ENCODE data around the gene ANO9.
"Not testable (repeated sequence)": the region's sequence is repeated elsewhere in the genome, so short reads cannot be mapped to it uniquely, and the experiment has no call there.

Gene ANO9

DNA sequence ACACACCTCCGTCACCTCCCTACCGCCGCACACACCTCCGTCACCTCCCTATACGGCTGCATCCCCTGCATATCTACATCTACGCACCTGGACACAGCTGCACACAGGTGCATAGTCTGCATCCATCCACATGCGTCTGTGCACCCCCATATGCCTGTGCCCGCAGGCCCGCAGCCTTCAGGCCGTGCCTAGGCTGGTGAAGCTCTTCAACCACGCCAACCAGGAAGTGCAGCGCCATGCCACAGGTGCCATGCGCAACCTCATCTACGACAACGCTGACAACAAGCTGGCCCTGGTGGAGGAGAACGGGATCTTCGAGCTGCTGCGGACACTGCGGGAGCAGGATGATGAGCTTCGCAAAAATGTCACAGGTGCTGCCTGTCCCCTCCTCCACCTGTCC, 43.0 kb downstream of the ANO9 start:
- DNase-seq = no peak

DNA sequence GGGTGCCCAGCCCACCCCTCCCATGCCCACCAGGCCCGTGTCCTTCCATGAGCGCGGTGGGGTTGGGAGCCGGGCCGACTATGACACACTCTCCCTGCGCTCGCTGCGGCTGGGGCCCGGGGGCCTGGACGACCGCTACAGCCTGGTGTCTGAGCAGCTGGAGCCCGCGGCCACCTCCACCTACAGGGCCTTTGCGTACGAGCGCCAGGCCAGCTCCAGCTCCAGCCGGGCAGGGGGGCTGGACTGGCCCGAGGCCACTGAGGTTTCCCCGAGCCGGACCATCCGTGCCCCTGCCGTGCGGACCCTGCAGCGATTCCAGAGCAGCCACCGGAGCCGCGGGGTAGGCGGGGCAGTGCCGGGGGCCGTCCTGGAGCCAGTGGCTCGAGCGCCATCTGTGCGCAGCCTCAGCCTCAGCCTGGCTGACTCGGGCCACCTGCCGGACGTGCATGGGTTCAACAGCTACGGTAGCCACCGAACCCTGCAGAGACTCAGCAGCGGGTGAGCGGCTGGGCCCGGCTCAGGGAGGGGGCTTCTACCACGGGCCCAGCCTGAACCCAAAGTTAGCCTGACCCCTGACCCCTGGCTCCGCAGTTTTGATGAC, 44.8 kb downstream of the ANO9 start:
- no peak for DNase-seq

DNA sequence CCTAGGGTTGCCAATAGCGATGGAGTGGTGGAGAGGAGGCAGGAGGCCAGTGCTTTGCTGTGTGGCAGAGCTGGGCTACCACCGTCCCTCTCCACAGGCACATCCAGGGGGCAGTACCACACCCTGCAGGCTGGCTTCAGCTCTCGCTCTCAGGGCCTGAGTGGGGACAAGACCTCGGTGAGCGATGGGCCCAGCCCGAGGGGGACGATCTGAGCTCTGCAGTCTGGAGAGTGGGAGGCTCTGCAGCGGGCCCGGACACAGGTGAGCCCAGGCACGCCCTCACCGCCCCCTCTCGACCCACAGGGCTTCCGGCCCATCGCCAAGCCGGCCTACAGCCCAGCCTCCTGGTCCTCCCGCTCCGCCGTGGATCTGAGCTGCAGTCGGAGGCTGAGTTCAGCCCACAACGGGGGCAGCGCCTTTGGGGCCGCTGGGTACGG, 45.3 kb downstream of the ANO9 start:
- no peak for DNase-seq

GRCh38 chr11:395866-396265, 45.9 kb downstream of the ANO9 start:
- no peak for DNase-seq

- no peak for DNase-seq
Measured at GRCh38 chr11:394858-395655, 46.8 kb downstream of the ANO9 start.

DNA sequence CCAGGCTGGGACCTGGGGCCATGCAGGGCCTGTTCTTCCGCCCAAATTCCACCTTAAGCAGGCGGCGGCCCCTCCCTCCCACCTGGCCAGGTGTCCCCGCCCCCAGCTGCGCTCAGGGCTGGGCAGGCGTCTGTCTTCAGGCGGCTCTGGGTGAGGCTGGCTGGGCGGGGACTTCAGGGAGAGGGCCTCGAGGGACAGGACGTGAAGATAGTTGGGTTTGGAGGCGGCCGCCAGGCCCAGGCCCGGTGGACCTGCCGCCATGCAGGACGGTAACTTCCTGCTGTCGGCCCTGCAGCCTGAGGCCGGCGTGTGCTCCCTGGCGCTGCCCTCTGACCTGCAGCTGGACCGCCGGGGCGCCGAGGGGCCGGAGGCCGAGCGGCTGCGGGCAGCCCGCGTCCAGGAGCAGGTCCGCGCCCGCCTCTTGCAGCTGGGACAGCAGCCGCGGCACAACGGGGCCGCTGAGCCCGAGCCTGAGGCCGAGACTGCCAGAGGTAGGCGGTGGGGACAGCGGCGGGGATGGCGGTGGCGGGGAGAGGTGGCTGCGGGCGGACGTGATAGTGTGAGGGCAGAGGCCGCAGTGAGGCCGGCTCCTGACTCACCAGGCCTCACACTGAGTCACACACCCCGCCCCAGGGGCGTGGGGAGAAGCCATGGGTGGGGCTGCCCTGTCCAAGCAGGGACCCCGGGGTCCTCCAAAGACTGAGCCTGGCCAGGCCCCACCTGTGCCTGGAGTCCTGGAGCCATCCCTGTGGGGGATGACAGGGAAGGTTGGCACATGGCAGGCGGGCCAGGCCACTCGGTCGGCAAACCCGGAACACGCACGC, 47.6 kb downstream of the ANO9 start, which contains the start of gene PKP3:
Gene PKP3, plus strand, starts transcription at position 176 of the 824 bp plus-strand sequence. Its CDS starts 84 bp downstream, at position 260.
- peak; percentile 70 for DNase-seq

- no peak for DNase-seq
Measured at GRCh38 chr11:393219-394033, 48.4 kb downstream of the ANO9 start.

DNA sequence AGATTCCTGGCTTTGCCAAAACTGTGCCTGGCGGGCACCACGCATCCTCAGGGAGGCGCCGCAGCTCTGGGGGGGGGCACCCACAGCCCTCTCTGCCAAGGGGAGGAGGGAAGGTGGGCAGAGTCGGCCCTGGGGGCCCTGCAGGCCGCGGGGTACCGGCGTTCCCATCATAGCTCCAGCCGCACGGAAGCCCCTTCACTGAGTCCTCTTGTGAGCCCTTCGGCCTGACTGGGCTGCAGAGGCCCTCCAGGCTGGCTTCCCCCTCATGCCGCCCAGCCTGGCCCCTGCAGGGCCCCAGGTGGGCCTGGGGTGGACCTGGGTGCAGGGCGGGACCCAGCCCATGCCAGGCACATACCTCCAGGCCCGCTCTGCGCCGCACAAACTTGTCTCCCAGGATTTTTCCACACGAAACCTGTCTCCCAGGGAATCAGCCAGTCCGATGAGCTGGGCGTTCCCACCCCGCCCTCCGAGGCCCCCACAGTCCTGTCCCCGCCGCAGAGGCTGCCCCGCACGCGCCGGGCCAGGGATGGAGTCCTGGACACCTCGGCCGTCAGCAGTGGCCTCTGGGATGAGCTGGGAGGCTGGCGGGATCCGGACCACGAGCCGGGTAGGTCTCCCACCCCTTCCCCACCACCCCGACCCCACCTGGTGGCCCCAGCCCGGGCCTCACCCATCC, 49.6 kb downstream of the ANO9 start:
- no peak for DNase-seq

DNA sequence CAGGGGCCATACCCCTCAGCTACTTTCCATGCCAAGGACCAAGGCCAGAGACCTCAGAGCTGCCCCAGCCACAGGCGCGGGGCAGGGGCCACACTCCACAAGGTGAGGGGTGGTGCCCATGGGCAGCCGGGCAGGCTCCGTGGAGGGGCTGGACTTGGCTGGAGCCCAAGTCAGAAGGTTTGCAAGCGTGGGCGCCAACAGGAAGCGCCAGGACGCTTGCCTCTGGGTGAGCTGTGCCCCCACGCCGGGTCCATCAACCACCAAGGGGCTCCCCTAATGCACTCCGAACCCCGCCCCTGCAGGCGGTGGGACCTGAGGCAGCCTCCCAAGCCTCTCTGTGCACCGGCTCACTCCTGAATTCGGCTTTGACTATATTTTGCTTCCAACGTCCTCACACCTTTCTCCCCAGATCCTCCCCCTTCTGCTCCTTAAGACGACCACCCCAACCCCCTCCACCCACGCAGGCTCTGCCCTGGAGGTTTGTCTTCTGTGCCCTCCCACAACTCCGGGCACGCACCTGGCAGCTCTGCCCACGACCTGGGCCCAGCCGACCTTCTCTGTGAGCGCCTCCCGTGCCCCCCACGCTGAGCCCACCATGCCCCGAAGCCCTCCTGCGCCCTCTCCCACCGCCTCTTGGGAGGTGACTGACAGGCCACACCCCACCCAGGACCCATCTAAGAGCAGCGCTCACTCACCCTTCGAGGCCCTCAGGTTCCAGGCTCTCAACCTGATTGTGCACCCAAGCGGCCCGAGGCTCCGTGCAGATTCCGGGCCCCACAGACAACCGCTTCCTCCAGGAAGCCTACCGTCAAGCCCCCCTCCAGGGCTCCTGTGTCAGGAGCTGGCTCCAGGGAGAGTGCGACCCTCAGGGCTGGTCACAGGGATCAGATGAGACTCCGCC, 50.4 kb downstream of the ANO9 start:
- DNase-seq = no peak

DNA sequence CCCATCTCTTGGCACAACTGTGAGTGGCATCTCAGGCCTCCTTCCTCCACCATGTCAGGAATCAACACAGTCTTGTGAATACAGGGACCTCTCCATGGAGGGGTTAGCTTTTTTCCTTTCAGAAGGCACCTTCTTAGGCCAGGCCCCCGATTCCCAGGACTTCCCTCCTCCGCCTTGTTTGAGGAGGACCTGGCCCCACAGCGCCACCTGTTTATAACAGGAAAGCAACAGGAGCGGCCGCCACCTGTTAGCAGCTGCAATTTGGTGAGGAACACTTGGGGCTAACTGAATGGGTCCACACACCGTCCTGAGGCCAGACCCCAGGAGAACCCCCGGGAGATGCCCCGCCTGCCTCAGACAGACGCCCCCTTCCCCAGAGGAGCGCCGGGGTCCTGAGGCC, 51.6 kb downstream of the ANO9 start:
- no peak for DNase-seq

GRCh38 chr11:389369-389768, 52.4 kb downstream of the ANO9 start:
- not testable (repeated sequence) for DNase-seq

GRCh38 chr11:387193-387793, 54.5 kb downstream of the ANO9 start:
- no peak for DNase-seq

DNA sequence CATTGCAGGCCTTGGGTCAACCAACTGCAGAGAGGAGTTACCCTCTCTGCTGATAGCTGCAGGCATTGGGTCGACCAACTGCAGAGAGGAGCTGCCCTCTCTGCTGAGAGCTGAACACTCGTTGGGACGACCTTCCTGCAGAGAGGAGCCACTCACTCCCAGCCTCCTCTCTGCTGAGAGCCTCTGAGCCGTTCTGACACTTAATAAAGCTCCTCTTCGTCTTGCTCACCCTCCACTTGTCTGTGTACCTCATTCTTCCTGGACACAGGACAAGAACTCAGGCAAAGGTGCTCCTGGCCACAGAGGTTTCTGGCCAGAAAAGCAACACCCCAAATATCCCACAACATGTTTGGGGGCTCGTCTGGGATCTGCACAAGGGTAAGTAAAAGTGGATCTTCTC, 55.3 kb downstream of the ANO9 start:
- no peak for DNase-seq

- DNase-seq = no peak
Measured at GRCh38 chr11:385594-386351, 56.0 kb downstream of the ANO9 start.

DNA sequence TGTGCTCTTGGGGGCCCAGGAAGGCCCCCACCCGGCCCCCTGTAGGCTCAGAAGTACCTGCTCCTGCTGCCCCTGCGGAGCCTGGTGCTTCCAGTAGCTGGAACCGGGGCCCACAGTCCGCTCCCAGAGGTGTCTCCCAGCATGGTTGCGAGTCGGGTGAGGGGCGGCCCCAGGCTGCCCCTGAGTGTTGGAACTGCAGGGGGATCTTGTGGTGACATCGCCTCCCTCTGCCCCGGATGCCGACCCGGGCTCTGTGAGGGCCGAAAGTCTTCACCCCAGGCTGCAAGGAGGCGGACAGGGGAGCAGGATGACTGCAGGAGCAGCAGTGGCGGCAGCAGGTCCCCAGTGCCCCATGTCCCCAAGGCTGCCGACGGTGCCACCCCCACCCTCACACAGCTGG, 57.3 kb downstream of the ANO9 start:
- no peak for DNase-seq

DNA sequence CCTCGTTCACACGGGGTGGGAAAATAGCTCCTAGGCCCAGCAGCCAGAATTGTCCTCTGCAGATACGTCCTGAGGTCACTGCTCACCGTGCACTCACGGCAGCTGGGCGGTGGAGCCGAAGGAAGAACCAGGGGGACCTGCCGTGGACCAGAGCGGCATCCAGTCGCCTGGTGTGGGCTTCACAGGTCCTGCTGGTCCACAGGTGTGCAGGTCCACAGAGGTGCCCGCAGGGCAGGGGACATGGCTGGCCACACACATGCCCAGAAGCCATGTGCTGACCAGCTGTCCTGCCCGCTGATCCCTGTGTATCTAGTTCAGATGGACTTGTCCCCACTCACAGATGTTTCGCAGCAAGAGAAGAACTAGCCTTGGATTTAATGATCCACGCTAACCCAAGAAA, 58.4 kb downstream of the ANO9 start:
- DNase-seq = no peak

DNA sequence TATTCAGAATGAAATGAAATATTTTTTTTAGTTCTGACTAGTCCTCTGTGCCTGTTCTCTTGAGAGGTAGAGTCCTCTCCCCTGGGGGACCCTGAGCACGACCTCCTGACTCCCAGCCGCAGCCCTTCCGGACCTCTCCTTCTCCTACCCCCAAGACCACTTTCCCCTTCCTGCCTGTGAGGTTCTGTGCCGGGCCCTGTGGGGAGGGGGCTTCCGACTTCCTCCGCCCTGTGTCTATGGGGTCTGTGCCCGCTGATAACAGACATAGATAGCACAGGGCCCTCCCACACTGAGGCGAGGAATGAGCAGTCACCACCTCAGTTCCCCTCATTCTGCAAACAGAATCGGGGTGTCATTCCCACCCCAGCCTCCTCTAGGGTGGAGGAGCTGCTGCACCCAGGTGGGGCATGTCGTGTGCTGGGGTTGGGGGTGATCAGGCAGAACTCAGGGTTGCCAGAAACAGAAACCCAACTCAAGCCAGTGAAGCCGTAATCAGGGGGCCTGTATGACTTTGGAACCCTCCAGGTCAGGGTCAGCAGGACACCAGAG, 59.7 kb downstream of the ANO9 start:
- no peak for DNase-seq

DNA sequence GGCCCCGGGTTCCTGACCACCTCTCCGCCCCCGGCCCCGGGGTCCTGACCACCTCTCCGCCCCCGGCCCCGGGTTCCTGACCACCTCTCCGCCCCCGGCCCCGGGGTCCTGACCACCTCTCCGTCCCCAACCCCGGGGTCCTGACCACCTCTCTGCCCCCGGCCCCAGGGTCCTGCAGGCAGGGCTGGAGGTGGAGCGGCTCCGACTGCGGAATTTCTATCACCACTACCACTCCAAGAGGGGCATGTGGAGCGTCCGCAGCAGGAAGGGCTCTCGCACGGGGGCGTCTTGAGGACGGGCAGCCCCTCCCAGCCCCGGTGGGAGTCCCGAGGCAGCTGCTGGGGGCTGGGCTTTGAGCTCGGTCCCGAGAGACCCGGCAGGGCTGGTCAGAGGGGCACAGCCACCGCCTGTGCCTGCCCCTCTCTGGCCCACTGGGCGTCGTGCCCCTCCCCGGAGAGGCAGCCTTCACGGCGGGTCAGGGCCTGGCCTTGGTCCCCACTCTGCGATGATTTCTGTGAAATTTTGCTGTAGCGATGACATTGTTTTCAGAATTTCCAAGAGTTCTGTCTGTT, 60.2 kb downstream of the ANO9 start:
- no peak for DNase-seq

DNA sequence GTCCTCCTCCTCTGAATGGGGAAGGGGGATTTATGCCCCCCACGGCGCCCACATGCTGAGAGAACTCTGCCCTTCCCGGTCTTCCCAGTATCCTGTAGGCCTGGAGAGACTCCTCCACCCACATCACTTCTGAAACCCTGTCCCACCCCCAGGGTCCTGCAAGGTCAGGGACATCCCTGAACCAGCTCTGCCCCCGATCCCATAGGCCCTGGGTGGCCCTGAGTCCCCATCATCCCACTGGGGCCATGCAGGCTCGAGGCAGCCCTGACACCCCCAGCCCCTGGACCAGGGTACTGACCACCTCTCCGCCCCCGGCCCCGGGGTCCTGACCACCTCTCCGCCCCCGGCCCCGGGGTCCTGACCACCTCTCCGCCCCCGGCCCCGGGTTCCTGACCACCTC, 60.8 kb downstream of the ANO9 start:
- no peak for DNase-seq
